GM12891 (cell line): ENCODE data around the gene TRPV4.

Experiments
- DNase-seq: peaks from one replicate; pipeline ENCODE4 v3.0.0; 2011; ENCODE audit warnings: low spot score; ENCODE audit not compliant: insufficient read length
- FAIRE-seq: peaks from 2 replicates; lab custom pipeline; 2011; peaks lifted over from hg19 to GRCh38; lab: Jason Lieb, UNC
- PAX5 ChIP-seq: IDR thresholded peaks from 2 replicates; pipeline ENCODE4 v1.6.1; 2011; ENCODE audit warnings: low read length, moderate library complexity, mild to moderate bottlenecking; ENCODE audit not compliant: insufficient read depth, severe bottlenecking
- POLR2A ChIP-seq: IDR thresholded peaks from 2 replicates; pipeline ENCODE4 v1.6.1; 2011; ENCODE audit warnings: low read depth, low read length, control low read depth
- POLR2AphosphoS5 ChIP-seq: IDR thresholded peaks from 2 replicates; pipeline ENCODE4 v1.6.1; 2011; ENCODE audit warnings: low read depth, low read length, control low read depth
- POU2F2 ChIP-seq: IDR thresholded peaks from 2 replicates; pipeline ENCODE4 v1.6.1; 2011; ENCODE audit warnings: low read depth, mild to moderate bottlenecking, control low read depth, low read length, moderate library complexity
- SPI1 ChIP-seq: IDR thresholded peaks from 2 replicates; pipeline ENCODE4 v1.6.1; 2011; ENCODE audit warnings: low read depth, low read length, control low read depth
- TAF1 ChIP-seq: IDR thresholded peaks from 2 replicates; pipeline ENCODE4 v1.6.1; 2011; ENCODE audit warnings: low read depth, low read length, control low read depth

TRPV4 gene

DNA sequence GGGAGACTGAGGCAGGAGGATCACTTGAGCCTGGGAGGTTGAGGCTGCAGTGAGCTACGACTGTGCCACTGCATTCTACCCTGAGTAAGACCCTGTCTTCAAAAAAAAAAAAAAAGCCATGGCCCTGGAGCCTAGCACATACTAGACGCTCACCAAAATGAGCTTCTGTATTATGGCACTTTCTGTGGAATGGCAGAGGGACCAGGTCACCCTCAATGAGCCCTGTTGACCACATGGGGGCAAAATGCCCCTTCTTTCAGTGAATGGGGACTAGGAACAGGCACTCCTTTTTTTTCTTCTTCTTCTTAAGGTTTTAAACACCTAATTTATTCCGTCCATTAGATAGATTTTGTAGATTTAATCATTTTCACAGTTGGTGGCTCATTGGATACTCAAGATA, 69.1 kb downstream of the TRPV4 start:
- TF ChIP-seq TAF1, result no peak
- TF ChIP-seq POLR2AphosphoS5, result no peak
- no peak for TF ChIP-seq SPI1
- no peak for TF ChIP-seq POU2F2
- no peak for TF ChIP-seq PAX5
- no peak for TF ChIP-seq POLR2A
- FAIRE-seq, result no peak
- DNase-seq, result no peak

DNA sequence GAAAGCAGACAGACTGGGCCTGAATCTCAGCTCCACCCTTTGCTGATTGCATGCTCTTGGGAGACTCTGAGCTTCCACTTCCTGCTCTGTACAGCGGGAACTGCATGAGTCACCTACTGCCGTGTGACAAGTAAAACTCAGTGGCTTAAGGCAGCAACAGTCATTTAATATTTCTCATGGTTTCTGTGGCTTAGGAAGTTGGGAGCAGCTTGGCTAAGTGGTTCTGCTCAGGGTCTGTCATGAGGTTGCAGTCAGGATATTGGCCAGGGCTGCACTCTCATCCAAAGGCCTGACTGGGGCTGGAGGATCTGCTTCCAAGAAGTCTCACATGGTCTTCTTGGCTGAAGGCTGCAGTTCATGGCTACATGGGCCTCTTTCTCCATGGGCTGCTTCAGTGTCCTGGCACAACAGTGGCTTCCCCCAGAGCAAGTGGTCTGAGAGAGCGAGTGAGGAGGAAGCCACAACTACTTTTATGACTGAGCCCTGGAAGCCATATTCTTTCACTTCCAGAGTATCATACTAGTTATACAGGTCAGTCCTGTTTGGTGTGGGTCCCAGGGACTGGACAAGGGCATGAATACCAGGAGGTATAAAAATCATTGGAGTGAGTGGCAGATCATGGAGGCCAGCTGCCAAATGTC, 69.9 kb downstream of the TRPV4 start:
- no peak for FAIRE-seq

DNA sequence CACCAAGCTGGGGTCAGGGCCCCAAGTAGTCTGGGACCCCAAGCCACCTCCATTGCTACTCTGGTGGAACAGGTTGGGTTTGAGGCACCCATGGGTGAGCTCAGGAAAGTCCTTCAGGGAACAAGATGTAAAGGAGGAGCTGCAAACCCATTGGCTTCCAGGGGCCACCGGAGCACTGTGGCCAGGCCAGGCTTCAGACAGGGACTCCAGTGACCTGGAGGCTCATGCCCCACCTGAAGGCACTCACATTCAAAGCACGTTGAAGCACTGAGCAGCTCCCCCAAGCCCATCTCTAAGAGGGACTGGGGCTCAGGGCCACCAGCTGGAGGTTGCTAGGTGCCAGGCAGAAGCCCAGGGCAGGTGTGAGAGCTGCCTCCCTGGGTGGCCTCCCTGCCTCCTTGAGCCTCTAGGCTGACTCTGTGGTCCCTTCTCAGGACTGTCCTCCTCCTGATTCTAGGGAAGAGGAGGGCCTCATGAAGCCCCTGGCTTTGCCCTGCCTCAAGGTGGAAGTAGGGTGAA, 70.5 kb downstream of the TRPV4 start:
- FAIRE-seq (no peak), DNase-seq (no peak)
- no peak for TF ChIP-seq PAX5
- TF ChIP-seq POLR2AphosphoS5, result no peak
- no peak for TF ChIP-seq TAF1
- TF ChIP-seq POLR2A, result no peak
- TF ChIP-seq SPI1, result no peak
- TF ChIP-seq POU2F2, result no peak

More for the DNA sequence above, 69.9 kb downstream of the TRPV4 start:
- TF ChIP-seq TAF1 (no peak), POU2F2 (no peak), POLR2AphosphoS5 (no peak), SPI1 (no peak), POLR2A (no peak), PAX5 (no peak)
- DNase-seq, result no peak

DNA sequence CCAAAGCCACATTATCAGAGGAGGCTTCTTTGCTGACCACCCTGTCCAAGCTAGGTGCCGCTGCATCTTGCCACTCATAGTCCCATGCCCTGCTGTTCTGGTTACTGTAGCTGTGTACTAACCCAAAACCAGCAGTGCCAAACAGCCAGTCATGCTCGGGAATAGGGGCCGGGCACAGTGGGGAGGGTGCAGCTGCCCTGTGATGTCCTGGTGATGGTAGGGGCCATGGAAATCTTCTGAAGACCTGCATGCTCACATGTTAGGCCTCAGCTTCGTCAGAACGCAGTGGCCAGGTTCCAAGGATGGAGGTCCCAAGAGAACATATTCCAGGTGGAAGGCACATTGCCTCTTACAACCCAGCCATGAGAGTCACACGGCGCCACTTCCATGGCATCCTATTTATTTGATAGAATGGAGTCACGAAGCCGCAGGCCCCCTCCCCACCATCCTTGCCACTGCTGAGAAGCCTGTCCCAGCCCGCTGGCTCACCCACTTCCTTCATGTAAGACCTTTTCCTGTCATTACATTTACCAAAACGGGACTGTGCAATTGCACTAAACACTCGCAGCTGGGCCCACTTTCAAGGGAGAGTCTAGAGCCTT, 71.0 kb downstream of the TRPV4 start:
- FAIRE-seq, result no peak
- TF ChIP-seq SPI1, result no peak
- no peak for TF ChIP-seq TAF1
- no peak for TF ChIP-seq POLR2AphosphoS5
- DNase-seq, result no peak

DNA sequence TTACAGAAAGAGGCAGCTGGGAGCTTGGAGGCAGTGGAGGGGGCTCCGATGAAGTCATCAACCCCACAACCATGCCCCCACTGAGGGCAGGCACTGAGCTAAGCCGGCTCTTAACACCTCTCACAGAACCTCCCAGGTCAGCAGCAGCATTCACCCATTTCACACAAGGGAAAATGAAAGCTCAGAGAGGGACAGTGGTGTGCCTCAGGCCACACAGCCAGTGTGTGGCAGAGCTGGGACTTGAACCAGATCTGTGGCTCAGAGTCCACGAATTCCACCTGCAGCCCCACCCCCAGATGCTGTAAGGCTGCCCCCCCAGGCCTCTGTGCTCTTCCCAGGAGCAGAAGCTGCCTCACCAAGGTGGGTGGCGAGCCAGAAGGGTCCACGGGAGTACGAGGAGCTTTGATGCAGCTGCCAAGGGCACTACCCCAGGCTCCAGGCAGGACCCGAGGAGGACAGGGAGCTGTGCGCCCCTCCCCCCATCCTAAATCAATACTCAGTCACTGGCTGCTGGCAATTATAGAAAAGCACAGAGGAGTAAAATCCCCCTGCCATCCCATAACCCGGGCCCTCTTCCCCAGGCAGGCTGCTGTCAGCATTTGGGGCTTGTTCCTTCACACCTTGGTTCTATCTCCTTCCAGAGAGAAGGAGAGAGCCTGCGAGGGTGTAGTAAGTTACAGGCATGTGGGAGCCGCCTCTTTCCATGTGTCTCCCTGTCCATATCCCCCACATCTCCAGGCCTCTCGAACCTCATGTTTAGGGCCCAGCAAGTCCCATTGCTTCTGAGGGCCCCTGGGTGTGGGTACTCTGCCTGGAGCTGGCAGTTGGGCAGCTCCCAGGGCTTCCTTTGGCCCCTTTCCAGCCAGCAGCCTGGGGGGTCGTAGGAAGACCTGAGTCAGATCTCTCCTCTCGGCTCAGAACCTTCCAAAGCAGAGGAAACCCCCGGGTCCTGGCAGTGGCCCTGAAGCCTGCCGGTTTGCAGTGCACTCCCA, 72.0 kb downstream of the TRPV4 start:
- FAIRE-seq, result no peak
- no peak for TF ChIP-seq POLR2AphosphoS5
- no peak for TF ChIP-seq SPI1
- no peak for TF ChIP-seq POU2F2
- TF ChIP-seq TAF1, result no peak
- TF ChIP-seq PAX5, result no peak
- no peak for TF ChIP-seq POLR2A
- DNase-seq, result no peak

DNA sequence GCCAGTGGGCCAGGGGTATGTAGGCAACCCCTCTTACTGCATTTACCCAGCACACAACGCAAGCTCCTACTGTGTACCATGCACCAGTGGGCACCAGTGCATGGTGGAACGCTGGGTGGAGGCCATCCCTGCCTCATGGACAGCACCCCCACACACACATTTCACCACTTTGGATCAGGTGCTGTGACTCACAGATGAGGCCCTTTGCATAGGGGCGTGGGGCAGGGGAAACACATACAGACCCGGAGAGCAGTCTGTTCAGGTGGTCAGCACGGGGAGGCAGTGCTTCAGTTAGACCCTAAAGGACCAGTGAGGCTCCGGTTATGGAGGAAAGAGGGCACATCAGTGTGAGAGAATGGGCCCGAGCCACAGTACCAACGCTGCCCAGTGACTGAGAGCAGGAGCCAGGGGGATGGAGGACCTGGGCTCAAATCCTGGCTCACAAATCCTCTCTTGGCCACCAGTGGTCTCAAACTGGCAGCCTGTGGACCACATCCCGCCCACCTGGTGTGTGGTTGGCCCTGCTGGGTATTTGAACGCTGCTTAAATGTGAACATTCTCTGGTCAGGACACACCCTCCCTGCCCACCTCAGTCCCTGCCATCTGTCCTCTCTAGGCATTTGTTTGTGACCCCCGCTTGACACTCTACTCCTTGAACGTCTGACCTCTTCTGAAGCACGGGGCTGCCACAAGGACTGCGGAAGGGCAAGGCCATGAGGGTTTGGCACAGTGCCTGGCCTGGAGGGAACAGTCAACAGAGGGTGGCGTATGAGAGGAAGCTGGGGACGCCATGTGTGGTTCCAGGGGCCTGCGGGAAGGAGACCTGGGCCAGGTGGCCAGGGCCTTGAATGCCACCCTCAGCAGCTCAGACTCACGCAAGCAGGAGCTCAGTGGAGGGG, 72.9 kb downstream of the TRPV4 start:
- no peak for DNase-seq
- no peak for FAIRE-seq
- TF ChIP-seq SPI1 (no peak), PAX5 (no peak), TAF1 (no peak), POLR2AphosphoS5 (no peak), POU2F2 (no peak), POLR2A (no peak)

DNA sequence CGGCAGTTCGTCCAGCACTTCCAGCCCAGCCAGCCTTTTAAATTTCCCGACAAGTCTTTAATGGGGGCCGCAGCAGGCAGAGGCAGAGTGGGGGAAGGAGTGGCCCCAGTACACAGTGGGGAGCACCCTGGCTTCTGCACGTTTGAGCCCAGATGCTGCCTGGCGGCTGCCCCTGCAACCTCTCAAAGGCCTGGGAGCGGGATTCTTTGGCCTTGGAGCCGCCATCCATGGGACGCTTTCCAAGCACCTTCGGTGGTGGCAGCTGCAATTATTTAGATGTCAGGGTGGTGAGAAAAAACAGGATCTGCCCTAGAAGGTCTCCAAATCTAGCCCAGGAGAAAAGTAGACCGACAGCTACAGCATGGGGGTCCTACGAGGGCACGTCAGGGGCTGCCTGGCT, 73.6 kb downstream of the TRPV4 start:
- FAIRE-seq (no peak), DNase-seq (no peak)
- TF ChIP-seq POLR2A (no peak), TAF1 (no peak), SPI1 (no peak), PAX5 (no peak), POU2F2 (no peak), POLR2AphosphoS5 (no peak)
